Measurements from ENCODE around the gene CD8A. TPM values are rescaled to one million over a fixed set of nuclear protein-coding genes. Genes with fewer than 3 reads are reported as not detected.

The CD8A gene
- total and polyA plus RNA-seq, 2 of the 8 experiments (the other 6 are each of a cell fraction or from before 2014, with no cell fraction given), result 0.14 to 0.39 TPM

- TF ChIP-seq SRF (IDR thresholded peaks at IDR 0.05; ENCODE audit: low read depth, low read length), result no peak
- no peak for TF ChIP-seq GTF2F1 (IDR thresholded peaks at IDR 0.05; ENCODE audit: borderline replicate concordance, low read depth, low read length)
- no peak for TF ChIP-seq MAX (IDR thresholded peaks at IDR 0.05)
These were observed 24.9 kb upstream of the CD8A start (continued) for GRCh38 chr2:86815611-86816010.
